GM19239 (cell line): ENCODE measurements around the gene UBIAD1.
A peak's percentile ranks its signal among the peaks of the same experiment; 100 is the strongest.
"Not testable (repeated sequence)": the region's sequence is repeated elsewhere in the genome, so short reads cannot be mapped to it uniquely, and the experiment has no call there.

Experiments used
- DNase-seq: peaks from one replicate; pipeline ENCODE4 v3.0.0; 2011; ENCODE audit warnings: low spot score; ENCODE audit not compliant: insufficient read length
- FAIRE-seq: peaks from 2 replicates; lab custom pipeline; 2011; peaks lifted over from hg19 to GRCh38; lab: Jason Lieb, UNC

The UBIAD1 gene

DNA sequence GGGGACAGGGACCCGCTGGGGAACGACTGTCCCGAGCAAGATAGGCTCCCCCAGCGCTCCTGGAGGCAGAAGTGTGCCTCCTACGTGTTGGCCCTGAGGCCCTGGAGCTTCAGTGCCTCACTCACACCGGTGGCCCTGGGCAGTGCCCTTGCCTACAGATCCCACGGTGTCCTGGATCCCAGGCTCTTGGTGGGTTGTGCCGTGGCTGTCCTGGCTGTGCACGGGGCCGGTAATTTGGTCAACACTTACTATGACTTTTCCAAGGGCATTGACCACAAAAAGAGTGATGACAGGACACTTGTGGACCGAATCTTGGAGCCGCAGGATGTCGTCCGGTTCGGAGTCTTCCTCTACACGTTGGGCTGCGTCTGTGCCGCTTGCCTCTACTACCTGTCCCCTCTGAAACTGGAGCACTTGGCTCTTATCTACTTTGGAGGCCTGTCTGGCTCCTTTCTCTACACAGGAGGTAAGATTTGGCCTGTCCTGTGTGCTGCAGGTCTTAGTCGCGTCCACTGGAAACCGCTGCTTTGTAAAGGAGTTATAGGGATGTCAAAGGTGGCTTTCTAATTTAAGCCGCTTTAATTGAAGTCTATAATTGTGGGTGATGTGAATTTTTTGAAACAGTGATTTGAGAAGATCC, 717 bp downstream of the UBIAD1 start:
- FAIRE-seq (peak; percentile 59), DNase-seq (no peak)

DNA sequence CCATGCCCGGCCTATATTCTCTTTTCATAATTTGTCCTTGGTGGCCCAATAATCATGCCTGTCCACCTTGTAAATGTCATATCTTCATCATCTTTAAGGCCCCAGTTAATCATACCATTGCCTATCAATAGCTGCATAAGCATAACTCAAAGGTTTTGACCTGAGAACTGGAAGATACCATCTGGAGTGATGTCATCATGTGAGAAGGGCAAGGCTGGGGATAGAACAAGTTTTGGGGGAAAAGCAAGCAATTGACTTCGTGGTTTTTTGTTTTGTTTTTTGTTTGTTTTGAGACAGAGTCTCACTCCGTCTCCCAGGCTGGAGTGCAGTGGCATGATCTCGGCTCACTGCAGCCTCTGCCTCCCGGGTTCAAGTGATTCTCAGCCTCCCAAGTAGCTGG, 6.2 kb downstream of the UBIAD1 start:
- DNase-seq = no peak
- FAIRE-seq = no peak

DNA sequence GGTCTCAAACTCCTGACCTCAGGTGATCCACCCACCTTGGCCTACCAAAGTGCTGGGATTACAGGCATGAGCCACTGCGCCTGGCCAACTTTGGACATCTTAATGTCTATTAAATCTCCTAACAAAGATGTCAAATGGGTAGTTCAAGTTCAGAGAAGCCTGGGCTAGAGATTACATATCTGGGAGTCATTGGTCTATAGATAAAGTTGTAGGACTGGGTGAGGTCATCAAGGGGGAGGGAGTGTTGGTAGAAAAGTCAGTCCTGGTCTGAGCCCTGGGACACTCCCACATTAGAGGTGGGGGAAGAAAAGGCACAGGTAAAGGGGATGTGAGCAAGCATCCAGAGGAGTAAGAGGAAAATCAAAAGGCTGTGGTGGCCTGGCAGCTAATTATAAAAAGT, 6.6 kb downstream of the UBIAD1 start:
- DNase-seq = no peak
- no peak for FAIRE-seq

DNA sequence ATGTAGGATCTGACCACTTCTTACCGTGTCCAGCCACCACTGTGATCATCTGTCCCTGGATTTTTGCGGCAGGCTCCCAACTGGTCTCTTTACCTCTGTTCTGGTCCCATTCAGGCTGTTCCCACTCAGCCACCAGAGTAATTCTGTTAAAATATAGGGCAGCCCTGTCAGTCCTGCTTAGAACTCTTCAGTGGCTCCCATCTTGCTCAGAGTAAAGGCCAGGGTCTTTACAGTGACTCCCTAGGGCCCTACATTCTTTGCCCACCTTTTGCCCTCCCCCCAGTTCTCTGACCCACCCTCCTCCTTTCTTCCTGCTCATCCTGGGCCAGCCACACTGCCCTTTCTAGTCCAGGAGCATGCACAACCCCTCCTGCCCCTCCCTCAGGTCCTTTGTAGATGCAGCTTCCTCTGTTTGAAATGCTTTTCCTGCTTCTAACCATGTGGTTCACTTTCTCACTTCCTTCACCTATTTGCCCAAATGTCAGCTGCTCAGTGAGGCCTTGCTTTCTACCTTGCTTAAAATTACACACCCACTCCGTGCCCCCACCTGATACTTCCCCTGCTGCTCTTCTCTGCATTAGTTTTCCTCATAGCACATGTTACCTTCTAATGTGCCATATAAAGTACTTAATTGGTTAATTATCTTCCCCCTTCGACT, 7.8 kb downstream of the UBIAD1 start:
- DNase-seq (no peak), FAIRE-seq (peak; percentile 94)

DNA sequence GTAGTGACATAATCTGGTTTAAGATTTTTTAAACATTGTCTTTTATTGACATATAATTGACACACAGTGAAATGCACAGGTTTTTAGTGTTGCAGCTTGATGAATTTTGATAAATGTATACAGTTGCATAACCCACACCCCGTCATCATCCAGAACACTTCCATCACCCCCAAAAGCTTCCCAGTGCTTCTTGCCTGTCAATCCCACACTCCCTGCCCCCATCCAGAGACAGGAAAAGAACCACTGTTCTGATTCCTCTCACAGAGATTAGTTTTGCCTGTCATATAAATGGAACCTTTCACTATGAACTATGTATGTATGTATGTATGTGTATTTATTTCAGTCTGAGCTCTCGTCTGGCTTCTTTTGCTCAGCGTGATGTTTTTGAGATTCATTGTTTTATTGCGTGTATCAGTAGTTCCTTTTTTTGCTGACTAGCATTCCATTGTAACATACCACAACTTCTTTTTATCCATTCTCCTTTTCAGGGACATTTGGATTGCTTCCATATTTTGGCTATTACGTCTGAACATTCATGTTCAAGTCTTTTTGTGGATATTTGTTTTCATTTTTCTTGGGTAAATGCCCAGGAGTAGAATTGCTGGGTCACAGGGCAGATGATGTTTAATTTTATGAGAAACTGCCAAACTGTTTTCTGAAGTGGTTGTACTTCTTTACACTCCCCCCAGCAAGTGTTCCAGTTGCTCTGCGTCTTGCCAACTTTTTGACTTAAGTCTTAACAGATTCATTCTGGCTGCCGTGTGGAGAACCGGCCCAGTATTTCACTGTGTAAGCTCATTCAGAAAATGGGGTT, 8.7 kb downstream of the UBIAD1 start:
- no peak for DNase-seq
- FAIRE-seq = no peak

DNA sequence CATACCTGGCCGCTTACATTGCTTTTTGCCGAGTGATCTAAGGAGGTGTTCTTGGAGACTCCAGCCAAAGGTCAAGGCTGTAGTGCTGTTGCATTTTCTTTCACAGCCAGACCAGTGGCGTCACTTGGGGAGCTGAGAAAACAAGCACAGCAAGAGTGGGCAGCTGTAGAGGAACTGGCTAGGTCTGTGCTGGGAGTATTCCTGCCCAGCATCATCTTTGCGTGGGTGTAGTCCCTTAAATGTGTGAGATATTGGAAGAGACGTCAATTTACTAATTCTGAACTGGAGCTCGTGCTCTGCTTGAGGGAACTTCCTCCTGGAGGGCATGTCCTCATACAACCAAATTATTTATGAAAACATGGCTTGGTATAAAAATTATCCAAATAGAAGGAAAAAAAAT, 10.2 kb downstream of the UBIAD1 start:
- DNase-seq (no peak), FAIRE-seq (no peak)

DNA sequence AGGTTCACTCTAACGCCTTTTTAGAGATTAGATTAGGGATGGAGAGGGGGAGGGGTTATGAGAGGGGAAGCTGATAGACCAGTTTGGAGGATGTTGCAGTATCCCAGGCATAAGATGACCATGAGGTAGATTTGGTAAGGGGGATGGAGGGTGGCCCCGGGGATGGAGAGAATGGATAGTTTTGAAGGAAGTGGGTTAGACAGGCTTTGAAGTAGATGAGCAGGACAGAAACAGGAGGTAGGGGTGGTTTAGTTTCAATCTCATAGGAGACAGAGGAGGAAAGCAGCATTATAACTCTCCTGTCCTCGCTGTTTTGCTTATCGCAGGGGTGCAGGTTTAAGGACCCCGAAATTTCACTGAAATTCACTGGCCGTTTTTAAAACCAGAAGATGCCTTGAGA, 11.8 kb downstream of the UBIAD1 start:
- no peak for FAIRE-seq

DNA sequence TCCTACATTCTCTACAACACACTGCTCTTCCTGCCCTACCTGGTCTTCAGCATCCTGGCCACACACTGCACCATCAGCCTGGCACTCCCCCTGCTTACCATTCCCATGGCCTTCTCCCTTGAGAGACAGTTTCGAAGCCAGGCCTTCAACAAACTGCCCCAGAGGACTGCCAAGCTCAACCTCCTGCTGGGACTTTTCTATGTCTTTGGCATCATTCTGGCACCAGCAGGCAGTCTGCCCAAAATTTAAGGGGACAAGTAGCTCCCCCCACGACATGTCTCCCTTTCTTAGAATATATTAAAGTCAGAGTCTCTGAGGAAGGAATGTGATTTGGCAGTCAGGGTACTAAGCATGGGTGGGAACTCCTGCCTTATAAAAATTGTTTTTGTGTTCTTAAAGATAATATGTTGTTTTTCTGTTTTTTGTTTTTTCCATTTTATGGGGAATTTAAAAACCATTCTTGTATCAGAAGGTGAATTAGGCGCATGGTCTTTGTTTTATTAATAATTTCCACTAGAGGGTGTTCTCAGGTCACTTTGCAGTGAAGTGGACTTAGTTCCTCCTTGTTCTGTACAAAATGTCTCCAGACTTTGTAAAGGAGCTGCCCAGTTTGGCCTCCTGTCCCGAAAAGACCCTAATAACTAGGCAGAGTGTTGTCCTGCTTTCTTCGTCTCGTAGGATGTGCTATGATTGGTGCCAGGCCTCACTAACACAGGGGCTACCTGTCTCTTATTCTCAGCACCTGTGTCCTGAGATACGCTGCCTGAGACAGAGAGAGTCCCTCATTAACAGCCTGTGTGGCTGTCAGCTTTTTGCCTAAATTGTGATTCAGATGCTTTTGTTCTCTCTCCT, 13.1 kb downstream of the UBIAD1 start:
- peak; percentile 33 for FAIRE-seq
- no peak for DNase-seq

More for the DNA sequence above, 11.8 kb downstream of the UBIAD1 start:
- DNase-seq = no peak

DNA sequence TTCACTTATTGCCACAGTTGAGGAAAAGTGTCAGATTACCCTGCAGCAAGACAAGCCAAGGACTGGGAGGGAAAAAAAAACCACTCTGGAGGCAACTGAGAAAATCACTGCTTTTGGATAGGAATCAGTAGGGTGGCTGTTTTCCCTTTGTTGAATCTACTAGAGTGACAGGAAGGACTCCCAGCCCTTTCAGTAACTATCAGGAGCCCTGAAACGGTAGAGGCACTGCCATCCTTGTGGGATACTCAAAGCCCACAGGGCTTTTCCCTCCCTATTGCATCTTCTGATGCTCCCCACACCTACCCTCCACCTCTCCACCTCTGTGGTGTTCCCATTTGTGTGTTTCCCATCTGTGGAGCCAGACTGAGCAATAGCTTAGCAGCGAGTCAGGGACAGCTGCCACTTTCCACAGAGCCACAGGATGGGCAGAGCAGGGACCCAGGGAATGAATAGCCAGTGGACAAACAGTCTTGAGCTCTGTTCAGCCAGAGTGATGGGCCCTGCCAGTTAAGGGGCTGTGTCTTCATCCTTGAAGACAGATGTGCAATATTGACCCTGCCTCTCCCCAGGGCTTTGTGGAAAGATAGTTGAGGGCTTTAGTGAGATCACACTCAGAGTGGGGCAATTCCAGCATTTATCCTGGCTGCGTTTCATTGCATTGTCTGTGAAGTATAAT, 13.9 kb downstream of the UBIAD1 start:
- no peak for FAIRE-seq
- DNase-seq = no peak

DNA sequence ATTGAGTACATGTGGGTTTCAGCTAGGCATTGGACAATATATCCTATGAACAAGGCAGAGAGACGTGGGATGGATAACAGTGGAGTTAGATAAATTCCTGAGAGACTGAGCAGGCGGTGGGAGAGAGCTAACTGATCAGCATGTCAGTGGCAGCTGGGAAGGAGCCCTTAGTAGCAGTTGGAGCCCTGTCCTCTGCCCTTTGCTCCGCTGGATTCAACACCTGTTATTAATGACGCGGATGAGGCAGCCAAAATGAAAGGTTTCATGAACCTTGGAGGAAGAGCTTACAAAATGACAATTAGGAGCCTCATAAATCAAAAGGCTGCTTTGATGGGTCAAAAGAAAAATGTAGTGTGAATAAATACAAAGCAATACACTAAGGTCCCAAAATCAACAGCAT, 16.1 kb downstream of the UBIAD1 start:
- DNase-seq = no peak
- FAIRE-seq = no peak

DNA sequence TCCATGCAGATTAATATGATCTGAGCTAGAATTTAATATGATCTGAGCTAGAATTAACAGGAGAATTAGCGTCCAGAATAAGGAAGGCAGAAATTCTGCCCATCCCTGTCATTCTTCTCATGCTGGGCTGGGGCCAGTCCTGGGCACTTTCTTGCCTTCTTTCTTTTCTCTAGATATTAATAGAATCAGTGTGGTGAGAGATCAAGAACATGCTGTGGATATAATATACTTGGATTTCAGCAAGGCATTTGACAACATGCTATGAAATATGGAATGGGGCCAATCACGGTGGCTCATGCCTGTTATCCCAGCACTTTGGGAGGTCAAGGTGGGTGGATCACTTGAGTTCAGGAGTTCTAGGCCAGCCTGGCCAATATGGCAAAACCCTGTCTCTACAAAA, 18.1 kb downstream of the UBIAD1 start:
- DNase-seq = no peak
- no peak for FAIRE-seq

DNA sequence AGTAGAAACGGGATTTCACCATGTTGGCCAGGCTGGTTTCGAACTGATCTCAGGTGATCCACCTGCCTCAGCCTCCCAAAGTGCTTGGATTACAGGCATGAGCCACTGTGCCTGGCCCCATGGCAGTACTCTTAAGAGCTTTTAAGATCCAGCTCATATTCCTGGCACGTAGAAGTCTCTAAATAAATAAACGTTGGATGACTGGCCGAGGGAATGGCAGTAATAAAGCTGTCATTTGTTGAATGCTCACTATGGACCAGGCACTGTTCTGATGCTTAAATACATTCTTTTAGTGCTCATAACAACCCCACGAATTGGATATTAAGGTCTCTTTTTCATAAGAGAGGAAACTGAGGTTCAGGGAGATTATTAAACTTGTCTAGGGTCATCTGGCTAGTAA, 20.9 kb downstream of the UBIAD1 start:
- DNase-seq = no peak
- no peak for FAIRE-seq

DNA sequence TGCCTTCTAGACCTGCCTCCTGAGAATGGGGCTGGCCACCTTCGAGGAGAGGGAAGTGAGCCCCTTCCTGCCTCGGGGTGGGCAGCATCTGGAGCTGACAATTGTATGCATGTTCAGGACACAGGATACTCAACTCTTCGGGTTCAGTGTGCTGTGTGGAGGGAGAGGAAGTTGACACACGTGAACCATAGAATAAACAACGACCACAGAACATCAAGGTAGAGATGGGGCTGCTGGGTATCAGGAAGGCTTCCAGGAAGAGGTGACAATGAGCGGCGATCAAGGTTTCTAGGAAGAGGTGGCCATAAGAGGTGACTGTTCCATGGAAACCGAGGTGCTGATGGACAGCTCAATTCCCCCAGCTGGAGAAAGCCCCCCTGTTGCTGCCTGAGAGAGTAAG, 22.0 kb downstream of the UBIAD1 start:
- DNase-seq (no peak), FAIRE-seq (no peak)

DNA sequence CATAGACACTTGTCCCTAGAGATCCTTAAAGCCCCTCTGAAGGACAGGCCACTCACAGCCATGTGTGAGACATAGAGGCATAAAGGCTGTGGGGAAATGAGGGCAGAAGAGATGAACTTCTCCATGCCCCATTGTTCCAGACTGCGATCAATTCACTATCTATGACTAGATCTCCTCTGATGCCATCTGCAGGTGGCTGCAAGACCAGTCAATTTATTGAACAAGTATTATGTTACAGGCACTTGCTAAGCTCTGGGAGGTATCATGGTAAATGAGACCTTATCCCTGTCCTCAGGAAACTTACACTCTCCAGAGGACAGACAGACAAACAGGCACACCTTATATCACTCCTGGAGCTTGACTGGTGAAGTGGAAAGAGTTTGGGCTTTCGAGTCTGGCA, 22.9 kb downstream of the UBIAD1 start:
- DNase-seq (no peak), FAIRE-seq (no peak)

DNA sequence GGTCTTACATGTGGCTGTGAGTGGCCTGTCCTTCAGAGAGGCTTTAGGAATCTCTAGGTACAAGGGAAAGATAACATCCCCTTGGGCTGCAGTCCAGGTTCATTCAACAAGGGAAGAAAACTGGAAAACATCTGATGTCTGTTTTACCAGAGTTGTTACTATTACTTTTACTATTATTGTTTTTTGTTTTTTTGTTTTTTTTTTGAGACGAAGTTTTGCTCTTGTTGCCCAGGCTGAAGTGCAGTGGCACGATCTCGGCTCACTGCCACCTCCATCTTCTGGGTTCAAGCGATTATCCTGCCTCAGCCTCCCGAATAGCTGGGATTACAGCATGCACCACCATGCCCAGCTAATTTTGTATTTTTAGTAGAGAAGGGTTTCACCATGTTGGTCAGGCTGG, 24.8 kb downstream of the UBIAD1 start:
- not testable (repeated sequence) for DNase-seq, FAIRE-seq

DNA sequence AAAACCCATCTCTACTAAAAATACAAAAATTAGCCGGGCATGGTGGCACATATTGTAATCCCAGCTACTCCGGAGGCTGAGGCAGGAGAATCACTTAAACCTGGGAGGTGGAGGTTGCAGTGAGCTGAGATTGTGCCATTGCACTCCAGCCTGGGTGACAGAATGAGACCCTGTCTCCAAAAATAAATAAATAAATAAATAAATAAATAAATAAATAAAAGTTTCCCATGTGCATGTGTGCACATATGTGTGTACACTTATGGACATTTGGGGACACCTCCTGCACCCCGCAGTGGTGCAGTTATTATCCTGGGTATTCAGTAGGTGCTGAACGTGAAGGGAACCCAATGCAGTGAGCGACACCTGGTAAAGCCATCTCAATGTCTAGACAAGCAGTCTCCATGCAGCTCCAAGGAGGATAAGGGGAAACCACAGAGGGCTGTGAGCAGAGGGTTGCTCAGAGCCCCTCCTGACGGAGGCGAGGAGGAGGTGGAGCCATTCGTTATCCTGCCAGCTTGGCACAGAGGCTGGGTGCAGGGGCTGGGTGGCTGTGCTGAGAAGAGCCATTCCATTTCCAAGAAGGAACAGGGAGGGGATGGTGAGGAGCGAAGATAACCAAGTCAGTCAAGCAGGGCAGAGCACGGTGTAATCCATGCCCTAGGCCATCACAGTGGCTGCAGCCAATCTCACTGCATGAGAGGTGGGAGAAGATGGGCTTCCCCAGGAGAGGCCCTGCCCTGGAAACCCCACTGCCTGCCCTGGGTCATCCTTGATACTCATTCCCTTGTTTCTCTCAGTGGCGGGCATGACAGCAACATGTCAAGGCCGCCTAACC, 25.6 kb downstream of the UBIAD1 start:
- FAIRE-seq (no peak), DNase-seq (no peak)

DNA sequence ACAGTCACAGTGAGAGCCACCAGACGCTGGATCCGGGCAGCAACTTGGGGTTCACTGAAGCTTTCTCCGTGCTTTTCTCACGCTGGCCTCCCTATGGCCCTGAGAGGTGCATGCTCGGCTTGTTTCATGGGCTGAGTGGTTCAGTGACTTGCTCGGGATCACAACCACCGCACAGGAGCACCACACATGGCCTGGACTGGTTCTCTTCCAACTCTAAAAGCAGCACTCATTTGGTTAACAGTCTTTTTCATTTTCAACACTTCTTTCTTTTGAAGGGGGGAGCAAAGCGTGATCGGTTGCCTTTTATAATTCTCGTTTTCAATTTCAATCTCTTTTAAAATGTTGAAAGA, 26.2 kb downstream of the UBIAD1 start:
- DNase-seq = no peak
- no peak for FAIRE-seq

DNA sequence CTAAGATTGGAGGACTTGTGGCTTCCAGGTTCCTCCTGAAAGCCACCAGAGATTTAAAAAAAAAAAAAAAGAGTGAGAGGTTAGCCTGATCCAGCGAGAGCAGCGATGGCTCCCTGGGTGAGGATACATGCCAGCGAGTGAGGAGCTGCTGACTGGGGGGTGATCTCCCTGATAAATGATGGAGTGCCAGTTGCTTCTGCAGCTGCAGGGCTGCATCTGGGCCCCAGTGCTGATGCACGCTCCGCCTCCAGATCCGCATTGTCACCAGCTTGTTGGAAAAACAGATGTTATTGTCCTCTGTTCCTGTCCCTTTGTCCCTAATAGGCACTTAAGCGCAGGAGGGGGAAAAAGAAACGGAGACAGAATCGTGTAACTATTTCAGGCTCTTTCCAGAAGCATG, 28.6 kb downstream of the UBIAD1 start:
- no peak for FAIRE-seq

DNA sequence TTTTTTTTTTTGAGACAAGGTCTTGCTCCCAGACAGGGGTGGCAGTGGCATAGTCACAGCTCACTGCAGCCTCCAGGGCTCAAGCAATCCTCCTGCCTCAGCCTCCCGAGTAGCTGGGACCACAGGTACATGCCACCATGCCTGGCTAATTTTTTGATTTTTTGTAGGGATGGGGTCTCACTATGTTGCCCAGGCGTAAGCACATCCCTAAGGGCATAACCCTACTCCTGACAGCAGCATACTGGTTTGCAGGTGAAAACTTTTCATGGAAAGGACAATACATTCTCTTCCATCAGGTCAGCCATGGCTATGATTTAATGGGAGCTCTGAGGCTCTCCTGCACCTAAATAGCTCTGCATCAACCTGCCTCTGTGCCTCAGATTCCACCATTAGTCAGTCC, 29.4 kb downstream of the UBIAD1 start:
- FAIRE-seq (no peak), DNase-seq (no peak)

More for the DNA sequence above, 28.6 kb downstream of the UBIAD1 start:
- no peak for DNase-seq
